PC-3 (cell line): ENCODE data around the gene IL20RB. TPM values are rescaled to one million over a fixed set of nuclear protein-coding genes. Genes with fewer than 3 reads are reported as not detected.
A peak's percentile ranks its signal among the peaks of the same experiment; 100 is the strongest.

Experiments
- ATAC-seq: fragments of 200-7000 bp; cut with Tn5 transposase; 2 replicates; pipeline ENCODE4 v1.9.1; 2020; ENCODE audit warnings: mild to moderate bottlenecking, moderate library complexity
- BruUV-seq: library from RNA; stranded (reverse); fragments of 400-500 nt; replicated peaks from 2 replicates; lab custom pipeline; 2021; lab: Mats Ljungman, UMichigan
- CTCF ChIA-PET: fragments of 300-600 bp; sonication (Branson Sonifier 250); formaldehyde crosslinking; loops from one replicate; lab custom pipeline; 2022; ENCODE audit warnings: antibody characterized with exemption; lab: Charles Lee
- POLR2A ChIA-PET: fragments of 300-600 bp; sonication (Branson Sonifier 250); formaldehyde crosslinking; loops from one replicate; lab custom pipeline; 2022; ENCODE audit warnings: antibody characterized with exemption; ENCODE audit not compliant: unreplicated experiment; lab: Charles Lee
- DNase-seq: peaks from one replicate; pipeline ENCODE4 v3.0.0-alpha.2; 2015
- H2AFZ ChIP-seq: fragments of 300-600 bp; sonication (generic); 2 replicates; pipeline ENCODE4 v1.6.0; 2016; ENCODE audit warnings: antibody characterized with exemption, low read length
- H3F3A ChIP-seq: fragments of 300-600 bp; sonication (generic); one replicate; pipeline ENCODE4 v1.6.0; 2017; ENCODE audit warnings: antibody characterized with exemption, low read length, control low read depth, mild to moderate bottlenecking; ENCODE audit not compliant: unreplicated experiment
- H3K27ac ChIP-seq: fragments of 300-600 bp; sonication (generic); 2 replicates; pipeline ENCODE4 v1.5.1; 2016; ENCODE audit warnings: mild to moderate bottlenecking, low read length
- H3K27me3 ChIP-seq: fragments of 300-600 bp; sonication (generic); 2 replicates; pipeline ENCODE4 v1.6.1; 2016; ENCODE audit warnings: low read length, mixed read lengths
- H3K36me3 ChIP-seq: fragments of 300-600 bp; sonication (generic); 2 replicates; pipeline ENCODE4 v1.6.1; 2016; ENCODE audit warnings: low read depth, mixed run types, low read length, mixed read lengths
- H3K4me1 ChIP-seq: fragments of 300-600 bp; sonication (generic); 2 replicates; pipeline ENCODE4 v1.5.1; 2016; ENCODE audit warnings: low read length; ENCODE audit not compliant: insufficient read depth
- H3K4me2 ChIP-seq: fragments of 300-600 bp; sonication (generic); 2 replicates; pipeline ENCODE4 v1.6.0; 2016; ENCODE audit warnings: low read length
- H3K4me3 ChIP-seq: fragments of 300-600 bp; sonication (generic); 2 replicates; pipeline ENCODE4 v1.5.1; 2016; ENCODE audit warnings: mild to moderate bottlenecking, low read length, mixed read lengths
- H3K79me2 ChIP-seq: fragments of 300-600 bp; sonication (generic); 2 replicates; pipeline ENCODE4 v1.6.1; 2017; ENCODE audit warnings: low read length, mixed read lengths
- H3K9ac ChIP-seq: fragments of 300-600 bp; sonication (generic); 2 replicates; pipeline ENCODE4 v1.6.0; 2016; ENCODE audit warnings: mild to moderate bottlenecking, low read length
- H3K9me2 ChIP-seq: fragments of 300-600 bp; sonication (generic); replicated peaks from 2 replicates; pipeline ENCODE4 v1.6.1; 2016; ENCODE audit warnings: mixed run types, low read length, mixed read lengths
- H3K9me3 ChIP-seq: fragments of 300-600 bp; sonication (generic); 2 replicates; pipeline ENCODE4 v1.6.1; 2016; ENCODE audit warnings: low read length, mixed read lengths
- H4K20me1 ChIP-seq: fragments of 300-600 bp; sonication (generic); 2 replicates; pipeline ENCODE4 v1.6.1; 2016; ENCODE audit warnings: low read length, mixed read lengths
- CTCF ChIP-seq: fragments of 300-600 bp; sonication (generic); conservative IDR thresholded peaks from 2 replicates; pipeline ENCODE4 v1.5.1; 2017; ENCODE audit warnings: antibody characterized with exemption, low read depth, mild to moderate bottlenecking, low read length
- EZH2 ChIP-seq: fragments of 300-600 bp; sonication (generic); IDR thresholded peaks from one replicate; pipeline ENCODE4 v1.6.1; 2017; ENCODE audit warnings: antibody characterized with exemption, mild to moderate bottlenecking, low read length; ENCODE audit not compliant: unreplicated experiment
- EZH2phosphoT487 ChIP-seq: fragments of 300-600 bp; sonication (generic); IDR thresholded peaks from 2 replicates; pipeline ENCODE4 v1.6.1; 2018; ENCODE audit warnings: mild to moderate bottlenecking, antibody characterized with exemption, low read length, borderline replicate concordance
- intact Hi-C: fragments of 100-400 bp; cut with micrococcal nuclease; formaldehyde crosslinking; loops from 2 replicates; pipeline ENCODE4 v1.9.0; 2023
- total RNA-seq: library from RNA; depleted of rRNA; stranded (reverse); fragments of >200 nt; gene quantifications from 2 replicates; pipeline ENCODE4 v1.2.3, GENCODE V29; 2014

Gene IL20RB
- total RNA-seq, 1 experiment from 2014 or later = 0.73 TPM

DNA sequence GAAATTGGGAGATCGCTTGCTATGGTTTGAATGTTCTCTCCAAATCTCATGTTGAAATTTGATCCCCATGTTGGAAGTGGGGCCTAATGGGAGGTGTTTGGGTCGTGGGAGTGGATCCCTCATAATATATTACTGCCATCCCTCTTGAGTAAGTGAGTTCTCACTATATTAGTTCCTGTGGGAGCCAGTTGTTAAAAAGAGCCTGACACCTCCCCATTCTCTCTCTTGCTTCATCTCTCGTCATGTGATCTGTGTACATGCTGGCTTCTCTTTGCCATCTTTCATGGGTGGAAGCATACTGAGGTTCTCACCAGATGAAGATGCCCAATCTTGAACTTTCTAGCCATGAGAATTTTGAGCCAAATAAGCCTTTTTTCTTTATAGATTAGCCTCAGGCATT, 43.0 kb upstream of the IL20RB start:
- BruUV-seq = no TSS peak
- Histone ChIP-seq H3K79me2 (peaks cover 87% of the 10 kb centered on the region), H3K9me3 (0 out of 2 replicates have a peak, but pooled peaks cover 6% of the 10 kb centered on the region), H3K4me3 (no peak overlapping the region), H3K4me2 (no peak overlapping the region), H3F3A (no peaks in the 10 kb centered on the region), H3K9me2 (no peaks in the 10 kb centered on the region), H3K27me3 (no peaks in the 10 kb centered on the region), H3K4me1 (peaks cover 6% of the 10 kb centered on the region), H3K27ac (no peak overlapping the region), H3K9ac (no peak overlapping the region), H3K36me3 (peaks cover 7% of the 10 kb centered on the region; the same call in 1 of the 2 replicates), H2AFZ (no peak overlapping the region), H4K20me1 (no peaks in the 10 kb centered on the region; the same call in 1 of the 2 replicates)
- no peak for ATAC-seq
- intact Hi-C loops = no loop called here
- ChIA-PET CTCF (interaction anchor here (0.5 kb wide), 1 partner anchor 9 kb away, joined by 3 read pairs; no protein-coding TSS in a partner anchor), POLR2A (no interaction called here)
- no peak for DNase-seq
- TF ChIP-seq EZH2phosphoT487 (no peak), EZH2 (no peak), CTCF (no peak)

DNA sequence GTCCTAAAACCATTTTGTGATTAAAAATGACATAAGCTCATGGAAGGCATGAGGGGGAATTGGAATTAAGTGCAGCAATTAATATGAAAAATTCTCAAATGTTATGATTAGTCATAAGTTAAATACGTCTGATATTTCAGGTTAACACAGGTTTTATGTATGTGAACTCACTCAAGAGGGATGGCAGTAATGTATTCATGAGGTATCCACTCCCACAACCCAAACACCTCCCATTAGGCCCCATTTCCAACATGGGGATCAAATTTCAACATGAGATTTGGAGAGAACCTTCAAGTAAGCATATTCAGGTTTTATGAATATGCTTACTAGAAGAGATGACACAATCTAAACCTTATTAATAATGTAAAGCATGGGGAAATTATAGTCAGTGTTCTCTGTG, 41.6 kb upstream of the IL20RB start:
- peaks cover 84% of the 10 kb centered on the region for H3K79me2 ChIP-seq
- no peaks in the 10 kb centered on the region; the same call in 1 of the 2 replicates for H4K20me1 ChIP-seq
- ATAC-seq = peak; percentile 45; the same call in 1 of the 2 replicates

More for the DNA sequence above, 41.6 kb upstream of the IL20RB start:
- H3K27me3 ChIP-seq = no peaks in the 10 kb centered on the region
- TF ChIP-seq CTCF (no peak), EZH2phosphoT487 (no peak), EZH2 (no peak)
- H3K9ac ChIP-seq = no peak overlapping the region
- no peak overlapping the region for H3K4me3 ChIP-seq
- BruUV-seq = no TSS peak
- ChIA-PET POLR2A (no interaction called here), CTCF (no interaction called here)
- intact Hi-C loops = no loop called here
- peak; percentile 13 for DNase-seq
- peaks cover 7% of the 10 kb centered on the region for H3K4me1 ChIP-seq
- 0 out of 2 replicates have a peak, but pooled peaks cover 6% of the 10 kb centered on the region for H3K9me3 ChIP-seq
- no peak overlapping the region for H3K4me2 ChIP-seq
- no peak overlapping the region for H2AFZ ChIP-seq
- no peaks in the 10 kb centered on the region for H3K9me2 ChIP-seq
- no peaks in the 10 kb centered on the region for H3F3A ChIP-seq
- H3K27ac ChIP-seq = no peak overlapping the region
- H3K36me3 ChIP-seq = peaks cover 7% of the 10 kb centered on the region; the same call in 1 of the 2 replicates
